Peyer's patch (tissue), 4 donors: Measurements from ENCODE around the gene ZNF526.
"Not testable (repeated sequence)": the region's sequence is repeated elsewhere in the genome, so short reads cannot be mapped to it uniquely, and the experiment has no call there.

Experiments used
- CTCF ChIP-seq, 6 experiments: fragments of 450-650 bp in 4 of 6; fragments of 200-600 bp in 2 of 6; sonication (generic) in 1 of 6; IDR thresholded peaks; one replicate each; pipeline ENCODE4 v1.5.1; 2017 to 2019; ENCODE audit warnings: antibody characterized with exemption in 6 of 6, mild to moderate bottlenecking in 3 of 6, moderate library complexity in 1 of 6
- POLR2A ChIP-seq, 2 donors: fragments of 450-650 bp; IDR thresholded peaks; one replicate each; pipeline ENCODE4 v1.5.1; 2017; ENCODE audit warnings: antibody characterized with exemption in 2 of 2, mild to moderate bottlenecking in 2 of 2, moderate library complexity in 2 of 2

GRCh38 chr19:42266105-42266504, 46.0 kb downstream of the ZNF526 start:
- TF ChIP-seq POLR2A, CTCF (IDR thresholded peaks at IDR 0.05): not testable (repeated sequence)
